Subcutaneous preadipocyte (primary cell): ENCODE results near the gene SEZ6L. TPM values are rescaled to one million over a fixed set of nuclear protein-coding genes. Genes with fewer than 3 reads are reported as not detected.

Experiments
- small RNA-seq: library from RNA; depleted of rRNA; stranded (forward); fragments of <200 nt; gene quantifications from one replicate; pipeline ENCODE3, GENCODE V24; 2012
- total RNA-seq: library from RNA; depleted of rRNA; stranded (reverse); fragments of >200 nt; gene quantifications from 2 replicates; pipeline ENCODE4 v1.2.3, GENCODE V29; 2012

Gene SEZ6L
- not detected in 2 replicates for total RNA-seq

GRCh38 chr22:26169315-26170111 is at the start of gene SEZ6L:
Gene SEZ6L (plus strand): TSS chr22:26169462. CDS start chr22:26169670, 208 bp downstream.

GRCh38 chr22:26428515-26429457 is 259.5 kb downstream of the SEZ6L start, which contains the start of gene ASPHD2:
Gene ASPHD2 (plus strand): TSS chr22:26429260. CDS start chr22:26433616, 4,356 bp downstream.

Small RNAs within 50 kb of the gene (small RNA-seq; reads per million reads assigned to genes)
- gene RNA5SP495 = not detected
